ENCODE data around the gene BRAP. TPM values are rescaled to one million over a fixed set of nuclear protein-coding genes. Genes with fewer than 3 reads are reported as not detected.
A peak's percentile ranks its signal among the peaks of the same experiment; 100 is the strongest.
"Not testable (repeated sequence)": the region's sequence is repeated elsewhere in the genome, so short reads cannot be mapped to it uniquely, and the experiment has no call there.

BRAP gene
- total RNA-seq, 1 donor from 2014 or later, result 23.1 TPM

- DNase-seq (ENCODE audit: low spot score, unreplicated experiment), result no peak
- Mint-ChIP-seq H3K4me1 (ENCODE audit: low read depth) (no peaks in the 10 kb centered on the region), H3K4me3 (ENCODE audit: low read depth) (no peak overlapping the region), H3K36me3 (ENCODE audit: insufficient read depth) (no peaks in the 10 kb centered on the region), H3K27me3 (no peaks in the 10 kb centered on the region), H3K27ac (no peak overlapping the region), H3K9me3 (ENCODE audit: low read depth) (no peaks in the 10 kb centered on the region)
- no peak for TF ChIP-seq CTCF (IDR thresholded peaks at IDR 0.05; ENCODE audit: unreplicated experiment)
Measured at GRCh38 chr12:111626230-111626629, 59.5 kb downstream of the BRAP start.

- no peaks in the 10 kb centered on the region for H3K9me3 Mint-ChIP-seq (ENCODE audit: low read depth)
- no peaks in the 10 kb centered on the region for H3K36me3 Mint-ChIP-seq (ENCODE audit: insufficient read depth)
- no peaks in the 10 kb centered on the region for H3K4me1 Mint-ChIP-seq (ENCODE audit: low read depth)
- no peaks in the 10 kb centered on the region for H3K27me3 Mint-ChIP-seq
- H3K27ac Mint-ChIP-seq, result peak overlapping the region; percentile 84
- DNase-seq (ENCODE audit: low spot score, unreplicated experiment), result no peak
- H3K4me3 Mint-ChIP-seq (ENCODE audit: low read depth), result no peak overlapping the region
- TF ChIP-seq CTCF (IDR thresholded peaks at IDR 0.05; ENCODE audit: unreplicated experiment), result no peak
Measured at GRCh38 chr12:111624540-111624939, 61.2 kb downstream of the BRAP start.

- not testable (repeated sequence) for H3K27ac Mint-ChIP-seq; H3K4me3 Mint-ChIP-seq (ENCODE audit: low read depth); H3K9me3 Mint-ChIP-seq (ENCODE audit: low read depth); H3K36me3 Mint-ChIP-seq (ENCODE audit: insufficient read depth); H3K4me1 Mint-ChIP-seq (ENCODE audit: low read depth); H3K27me3 Mint-ChIP-seq; DNase-seq (ENCODE audit: low spot score, unreplicated experiment)
Measured at GRCh38 chr12:111617841-111618240, 67.9 kb downstream of the BRAP start.

- DNase-seq (ENCODE audit: low spot score, unreplicated experiment), result no peak
- Mint-ChIP-seq H3K27me3 (no peaks in the 10 kb centered on the region), H3K27ac (no peak overlapping the region), H3K4me3 (ENCODE audit: low read depth) (no peak overlapping the region), H3K9me3 (ENCODE audit: low read depth) (no peaks in the 10 kb centered on the region), H3K4me1 (ENCODE audit: low read depth) (no peaks in the 10 kb centered on the region), H3K36me3 (ENCODE audit: insufficient read depth) (no peaks in the 10 kb centered on the region)
- no peak for TF ChIP-seq CTCF (IDR thresholded peaks at IDR 0.05; ENCODE audit: unreplicated experiment)
Measured at GRCh38 chr12:111616177-111616623, 69.6 kb downstream of the BRAP start.

GRCh38 chr12:111607239-111607638 is 78.5 kb downstream of the BRAP start:
- no peak for TF ChIP-seq CTCF (IDR thresholded peaks at IDR 0.05; ENCODE audit: unreplicated experiment)
- Mint-ChIP-seq H3K27me3 (no peaks in the 10 kb centered on the region), H3K4me1 (ENCODE audit: low read depth) (no peaks in the 10 kb centered on the region), H3K27ac (no peak overlapping the region), H3K9me3 (ENCODE audit: low read depth) (no peaks in the 10 kb centered on the region), H3K4me3 (ENCODE audit: low read depth) (no peak overlapping the region), H3K36me3 (ENCODE audit: insufficient read depth) (no peaks in the 10 kb centered on the region)
- no peak for DNase-seq (ENCODE audit: low spot score, unreplicated experiment)

- Mint-ChIP-seq H3K36me3 (ENCODE audit: insufficient read depth) (no peaks in the 10 kb centered on the region), H3K27me3 (no peaks in the 10 kb centered on the region), H3K9me3 (ENCODE audit: low read depth) (no peaks in the 10 kb centered on the region), H3K27ac (no peak overlapping the region), H3K4me1 (ENCODE audit: low read depth) (no peaks in the 10 kb centered on the region), H3K4me3 (ENCODE audit: low read depth) (no peak overlapping the region)
- TF ChIP-seq CTCF (IDR thresholded peaks at IDR 0.05; ENCODE audit: unreplicated experiment), result no peak
- no peak for DNase-seq (ENCODE audit: low spot score, unreplicated experiment)
Measured at GRCh38 chr12:111606767-111607230, 79.0 kb downstream of the BRAP start.
